Activated T-cell treated with anti-CD3 and anti-CD28 coated beads, Interleukin-2, amount 50 U/mL, for 72 hours (primary cell): ENCODE measurements around the gene NOP14. TPM values are rescaled to one million over a fixed set of nuclear protein-coding genes. Genes with fewer than 3 reads are reported as not detected.
"Not testable (repeated sequence)": the region's sequence is repeated elsewhere in the genome, so short reads cannot be mapped to it uniquely, and the experiment has no call there.

Source experiments
- ATAC-seq, 2 donors: fragments of 150-1000 bp; cut with Tn5 transposase; replicated peaks in 1 of 2; 2 replicates each; pipeline ENCODE4 v1.10.0; 2021; ENCODE audit warnings: moderate library complexity in 2 of 2, mild to moderate bottlenecking in 1 of 2
- DNase-seq, 2 donors: peaks; one replicate each; pipeline ENCODE4 v3.0.0; 2021 to 2022; ENCODE audit warnings: mixed read lengths in 1 of 2
- H3K27ac Mint-ChIP-seq: one replicate; pipeline ENCODE4 v1.8.0; 2022; ENCODE audit warnings: mild to moderate bottlenecking, moderate library complexity, mixed read lengths
- H3K27me3 Mint-ChIP-seq: one replicate; pipeline ENCODE4 v1.8.0; 2022; ENCODE audit warnings: low read depth, mixed read lengths
- H3K36me3 Mint-ChIP-seq, 2 donors: one replicate each; pipeline ENCODE4 v1.8.0; 2022; ENCODE audit warnings: mixed read lengths in 2 of 2, mild to moderate bottlenecking in 1 of 2; ENCODE audit not compliant: insufficient read depth in 2 of 2
- H3K4me1 Mint-ChIP-seq: one replicate; pipeline ENCODE4 v1.8.0; 2022; ENCODE audit warnings: low read depth, mixed read lengths
- H3K4me3 Mint-ChIP-seq, 2 donors: one replicate each; pipeline ENCODE4 v1.8.0; 2022; ENCODE audit warnings: mild to moderate bottlenecking in 2 of 2, mixed read lengths in 2 of 2, moderate library complexity in 2 of 2
- H3K9me3 Mint-ChIP-seq, 2 donors: one replicate each; pipeline ENCODE4 v1.8.0; 2022; ENCODE audit warnings: mixed read lengths in 2 of 2
- total RNA-seq, 2 donors: library from RNA; stranded (reverse); gene quantifications; one replicate each; pipeline ENCODE4 v1.2.3, GENCODE V29; 2022

Gene NOP14
- total RNA-seq, 2 donors from 2014 or later = 72.0 to 75.8 TPM

DNA sequence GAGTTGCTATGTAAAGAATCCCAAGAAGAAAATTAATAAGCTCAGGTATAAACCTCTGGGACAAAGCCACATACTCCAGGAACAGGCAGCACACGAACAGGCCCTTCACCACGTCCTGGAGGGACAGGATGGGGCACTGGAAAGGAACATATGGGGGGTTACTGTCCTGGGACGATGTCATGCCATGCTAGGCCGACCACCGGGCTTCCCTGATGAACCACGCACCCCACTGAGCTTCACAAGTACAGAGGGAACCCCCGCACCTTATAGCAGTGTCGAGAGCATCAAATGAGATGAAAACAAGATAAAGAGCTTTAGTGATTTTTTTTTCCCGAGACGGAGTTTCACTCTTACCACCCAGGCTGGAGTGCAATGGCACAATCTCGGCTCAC, 19.1 kb downstream of the NOP14 start:
- DNase-seq = no peak
- Mint-ChIP-seq H3K27ac (peak overlapping the region; percentile 18), H3K9me3 (no peaks in the 10 kb centered on the region), H3K36me3 (peaks cover 26 to 38% of the 10 kb centered on the region in 2 donors), H3K4me3 (peak overlapping the region in 1 of 2 donors; percentile 4), H3K27me3 (no peaks in the 10 kb centered on the region), H3K4me1 (peaks cover 34% of the 10 kb centered on the region)
- no peak for ATAC-seq

DNA sequence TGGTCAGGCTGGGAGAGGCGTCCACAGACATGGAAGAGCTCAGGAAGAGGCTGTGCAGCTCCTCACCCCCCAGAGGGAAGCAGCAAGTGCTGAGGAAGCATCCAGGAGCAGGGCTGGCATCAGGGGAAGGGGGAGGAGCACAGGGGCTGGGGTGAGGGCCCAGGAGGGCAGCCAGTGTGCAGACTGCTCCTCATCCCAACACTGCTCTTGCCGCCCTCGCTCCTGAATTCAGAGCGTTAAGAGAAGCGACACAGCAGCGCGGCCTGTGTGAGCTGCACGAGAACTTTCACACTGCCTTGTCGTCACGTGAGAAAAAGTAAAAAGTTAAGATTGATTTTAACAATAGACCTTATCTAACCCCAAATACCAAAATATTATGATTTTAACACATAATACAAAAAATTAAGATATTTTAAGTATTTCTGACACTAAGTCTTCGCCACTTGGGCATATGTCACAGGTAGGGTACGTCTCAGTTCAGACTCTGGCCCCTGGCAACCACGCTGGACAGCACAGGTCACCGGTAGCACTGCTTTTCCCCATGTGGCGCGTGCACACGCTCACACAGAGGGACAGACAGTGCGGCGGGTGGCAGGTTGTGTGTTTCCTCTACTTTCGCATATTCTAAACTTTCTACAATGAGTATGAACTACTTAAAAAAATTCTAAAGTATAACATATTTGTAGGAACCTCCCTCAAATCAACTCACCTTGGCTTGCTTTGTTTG, 19.7 kb downstream of the NOP14 start:
- peak overlapping the region; percentile 18 for H3K27ac Mint-ChIP-seq
- no peak overlapping the region for H3K4me3 Mint-ChIP-seq
- H3K27me3 Mint-ChIP-seq = no peaks in the 10 kb centered on the region
- no peak for DNase-seq
- peaks cover 30 to 40% of the 10 kb centered on the region in 2 donors for H3K36me3 Mint-ChIP-seq
- H3K4me1 Mint-ChIP-seq = peaks cover 39% of the 10 kb centered on the region
- ATAC-seq = no peak
- H3K9me3 Mint-ChIP-seq = no peaks in the 10 kb centered on the region

DNA sequence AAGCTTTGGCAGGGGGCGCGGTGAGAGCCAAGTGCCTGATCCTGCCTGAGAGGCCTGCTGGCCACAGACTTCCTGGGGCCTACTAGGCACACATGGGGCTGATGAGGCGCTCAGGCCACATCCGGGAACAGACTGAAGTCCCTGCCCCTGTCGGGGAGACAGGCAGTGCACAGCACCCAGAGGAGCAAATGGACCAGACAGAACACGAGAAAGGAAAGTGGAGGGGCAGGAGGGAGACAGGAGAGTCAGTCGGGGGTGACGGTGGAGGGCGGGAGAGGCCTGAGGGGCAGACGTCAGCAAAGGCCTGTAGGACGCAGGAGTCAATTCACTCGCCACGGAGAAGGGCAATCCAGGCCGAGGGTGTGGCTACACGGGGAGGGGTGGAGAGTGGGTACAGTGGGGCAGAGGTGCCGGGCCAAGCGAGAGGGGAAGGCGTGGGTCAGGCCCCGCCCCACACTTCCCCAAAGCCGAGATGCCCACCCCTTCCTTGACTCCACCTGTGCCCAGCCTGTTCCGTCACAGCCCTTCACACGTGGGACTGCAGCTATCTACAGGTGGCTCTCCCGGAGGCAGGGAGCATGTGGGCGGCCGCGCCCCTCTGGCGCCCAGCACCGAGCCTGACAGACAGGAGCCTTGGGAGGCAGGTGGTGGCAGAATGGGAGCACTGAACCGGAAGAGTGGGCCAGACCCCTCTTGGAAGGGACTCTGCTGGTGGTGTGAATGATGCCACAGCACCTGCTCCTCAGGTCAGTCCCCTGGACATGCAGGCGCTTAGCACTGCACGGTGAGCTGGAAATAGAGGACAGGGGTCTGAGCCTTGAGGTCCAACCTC, 20.5 kb downstream of the NOP14 start:
- Mint-ChIP-seq H3K27me3 (no peaks in the 10 kb centered on the region), H3K4me1 (peaks cover 42% of the 10 kb centered on the region), H3K4me3 (peak overlapping the region; percentile 27 to 33), H3K27ac (peak overlapping the region; percentile 74), H3K36me3 (peaks cover 28 to 42% of the 10 kb centered on the region in 2 donors), H3K9me3 (no peaks in the 10 kb centered on the region)
- ATAC-seq (peak; percentile 20 to 58), DNase-seq (no peak)

DNA sequence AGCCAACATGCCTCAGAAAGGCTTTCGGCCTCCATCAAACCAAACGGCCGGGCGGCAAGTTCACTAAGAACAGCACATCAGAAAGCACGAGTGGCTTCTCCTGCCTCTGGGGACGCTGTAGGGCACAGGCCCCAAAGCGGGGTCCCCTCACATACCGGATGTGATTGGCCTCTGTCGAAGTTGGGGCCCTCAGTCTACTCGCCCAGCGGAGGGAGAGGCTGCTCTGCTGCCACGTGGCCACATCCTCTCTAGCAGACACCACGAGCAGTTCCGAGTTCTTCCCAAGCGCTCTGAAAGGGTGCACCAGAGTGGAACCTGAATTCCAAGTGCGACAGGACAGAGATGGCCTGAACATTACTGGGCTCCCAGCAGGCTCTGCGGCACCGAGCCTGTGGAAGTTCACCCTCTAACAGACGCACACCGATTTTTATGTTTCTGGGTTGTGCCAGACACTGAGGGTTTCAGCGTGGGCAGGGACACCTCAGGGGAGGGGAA, 21.1 kb downstream of the NOP14 start:
- ATAC-seq (peak in 1 of 2 donors; percentile 10), DNase-seq (no peak)
- H3K9me3 Mint-ChIP-seq = no peaks in the 10 kb centered on the region
- H3K27ac Mint-ChIP-seq = peak overlapping the region; percentile 74
- H3K4me1 Mint-ChIP-seq = peaks cover 49% of the 10 kb centered on the region
- peak overlapping the region; percentile 27 to 33 for H3K4me3 Mint-ChIP-seq
- H3K27me3 Mint-ChIP-seq = no peaks in the 10 kb centered on the region
- peaks cover 24 to 45% of the 10 kb centered on the region in 2 donors for H3K36me3 Mint-ChIP-seq

DNA sequence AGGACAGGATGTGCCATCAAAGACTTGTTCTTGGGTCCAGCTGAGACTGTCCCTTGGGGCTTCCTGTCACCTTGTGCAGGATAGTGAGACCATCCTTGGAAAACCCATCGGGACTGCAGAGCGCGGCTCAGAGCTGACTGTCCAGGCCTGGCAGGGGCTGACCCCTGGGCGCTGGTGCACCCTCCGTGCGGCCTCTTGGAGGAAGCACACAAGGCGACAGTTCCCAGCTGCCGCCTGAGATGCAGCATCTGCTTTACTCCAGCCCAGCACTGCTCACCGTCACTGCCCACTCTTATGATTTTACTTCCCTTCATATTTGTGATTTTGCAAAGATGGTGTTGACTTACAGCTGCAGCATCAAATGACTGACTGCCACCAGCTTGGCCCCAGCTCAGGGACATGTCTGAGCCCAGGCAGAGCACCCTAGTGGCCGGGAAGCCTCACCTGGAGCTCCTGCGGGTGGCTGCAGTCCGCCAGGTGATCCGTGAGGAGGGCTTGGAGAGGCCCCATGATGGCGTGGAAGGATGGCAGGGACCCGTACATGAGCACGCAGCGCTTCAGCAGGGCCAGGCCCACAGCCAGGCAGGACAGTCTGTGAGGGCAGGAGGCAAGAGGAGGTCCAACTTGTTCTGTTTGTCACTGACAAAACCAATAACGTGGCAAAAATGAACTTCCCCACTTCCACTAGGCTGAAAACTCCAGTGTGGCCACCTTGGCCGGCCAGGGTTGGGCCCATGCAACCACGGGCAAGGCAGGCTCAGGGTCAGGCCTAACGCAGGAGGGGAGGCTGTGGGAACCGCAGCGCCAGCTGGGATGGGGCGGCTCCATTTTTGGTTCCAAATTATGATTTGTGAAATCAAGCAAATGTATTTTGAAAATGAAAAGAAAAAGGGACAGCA, 21.8 kb downstream of the NOP14 start:
- H3K36me3 Mint-ChIP-seq = peaks cover 27 to 42% of the 10 kb centered on the region in 2 donors
- DNase-seq (no peak), ATAC-seq (no peak)
- no peaks in the 10 kb centered on the region for H3K27me3 Mint-ChIP-seq
- H3K27ac Mint-ChIP-seq = peak overlapping the region; percentile 52
- H3K9me3 Mint-ChIP-seq = no peaks in the 10 kb centered on the region
- no peak overlapping the region for H3K4me3 Mint-ChIP-seq
- H3K4me1 Mint-ChIP-seq = peaks cover 56% of the 10 kb centered on the region

DNA sequence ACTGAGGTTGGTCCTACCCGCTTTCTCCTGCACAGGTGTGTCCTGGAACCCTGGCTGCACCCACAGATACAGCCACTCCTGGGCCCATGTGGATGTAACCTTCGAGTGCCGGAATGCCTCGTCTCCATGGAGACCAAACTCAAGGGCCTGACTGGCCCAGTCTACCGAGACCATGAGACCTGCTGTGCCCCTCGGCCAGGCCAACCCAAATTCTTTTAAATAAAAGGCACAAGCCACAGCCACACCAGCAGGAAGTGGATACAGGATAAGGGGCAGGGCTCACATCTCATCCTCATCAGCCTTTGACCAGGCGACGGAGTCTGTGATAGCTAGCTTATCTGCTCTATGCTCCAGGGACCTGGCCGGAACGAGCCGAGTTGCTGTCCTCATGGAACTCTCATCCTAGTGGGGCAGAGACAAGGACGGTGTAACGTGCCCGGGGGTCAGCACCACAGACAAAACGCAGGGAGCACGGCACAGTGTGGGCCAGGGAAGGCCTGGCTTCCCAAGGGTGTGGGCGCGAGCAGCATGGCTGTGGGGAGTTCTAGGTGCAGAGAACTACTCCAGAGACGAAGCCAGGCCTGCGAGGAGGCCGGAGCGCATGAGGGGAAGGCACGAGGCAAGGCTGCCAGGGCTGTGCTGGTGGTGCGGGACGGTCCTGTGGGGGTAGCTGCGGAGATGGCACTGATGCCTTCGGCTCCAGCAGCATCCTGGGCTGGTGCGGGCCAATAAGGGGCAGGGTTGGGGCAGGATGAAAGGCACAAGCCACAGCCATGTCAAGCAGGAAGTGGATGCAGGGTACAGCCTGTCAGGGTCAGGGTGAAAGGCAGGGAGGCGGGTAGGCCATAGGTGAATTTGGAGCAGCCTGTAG, 22.7 kb downstream of the NOP14 start:
- Mint-ChIP-seq H3K27ac (peak overlapping the region; percentile 52), H3K4me3 (no peak overlapping the region), H3K36me3 (peaks cover 24 to 37% of the 10 kb centered on the region in 2 donors), H3K27me3 (no peaks in the 10 kb centered on the region), H3K9me3 (no peaks in the 10 kb centered on the region), H3K4me1 (peaks cover 64% of the 10 kb centered on the region)
- ATAC-seq = no peak
- no peak for DNase-seq

DNA sequence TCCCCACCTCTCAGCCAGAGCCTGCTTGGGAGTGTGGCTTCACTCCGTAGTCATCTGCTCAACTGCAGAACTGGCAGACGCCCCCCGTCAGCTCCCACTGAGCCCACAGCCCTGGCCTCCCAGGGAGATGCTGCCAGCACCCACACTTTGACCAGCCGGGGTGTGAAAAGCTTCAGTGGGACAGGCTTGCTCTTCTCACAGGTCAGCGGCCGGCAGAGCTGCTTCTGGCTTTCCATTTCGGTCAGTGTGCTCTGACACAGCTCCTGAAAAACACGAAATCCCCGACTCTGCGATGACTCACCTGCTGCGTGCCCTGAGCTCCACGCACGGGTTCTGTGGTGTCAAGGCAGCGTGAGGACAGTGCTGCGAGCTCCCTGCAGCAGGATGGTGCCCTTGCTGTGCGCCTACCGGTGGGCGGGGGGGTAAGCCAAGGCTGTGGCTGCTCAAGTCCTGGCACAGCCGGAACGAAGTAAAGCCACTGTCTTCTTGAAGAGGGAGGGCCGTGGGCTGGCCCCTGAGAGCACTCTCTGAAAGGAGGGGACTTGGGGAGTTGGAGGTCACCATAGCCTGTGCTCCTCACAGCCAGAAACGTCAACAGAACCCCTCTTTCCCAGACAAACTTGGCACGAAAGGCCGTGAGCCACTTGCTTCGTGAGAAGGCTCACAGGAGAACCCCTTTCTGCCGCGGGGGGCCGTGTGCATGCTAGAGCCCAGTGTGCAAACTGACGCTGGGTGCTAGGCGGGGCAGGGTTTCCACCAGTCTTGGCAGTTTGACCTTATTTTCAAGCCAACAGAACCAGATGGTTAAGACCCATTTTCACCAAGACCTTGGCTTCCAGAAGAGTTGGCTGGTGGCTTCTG, 23.6 kb downstream of the NOP14 start:
- Mint-ChIP-seq H3K27ac (peak overlapping the region; percentile 92), H3K27me3 (no peaks in the 10 kb centered on the region), H3K4me3 (peak overlapping the region; percentile 35 to 42), H3K4me1 (peaks cover 55% of the 10 kb centered on the region), H3K36me3 (peaks cover 24 to 34% of the 10 kb centered on the region in 2 donors), H3K9me3 (no peaks in the 10 kb centered on the region)
- ATAC-seq (no peak), DNase-seq (peak; percentile 38 to 43)

DNA sequence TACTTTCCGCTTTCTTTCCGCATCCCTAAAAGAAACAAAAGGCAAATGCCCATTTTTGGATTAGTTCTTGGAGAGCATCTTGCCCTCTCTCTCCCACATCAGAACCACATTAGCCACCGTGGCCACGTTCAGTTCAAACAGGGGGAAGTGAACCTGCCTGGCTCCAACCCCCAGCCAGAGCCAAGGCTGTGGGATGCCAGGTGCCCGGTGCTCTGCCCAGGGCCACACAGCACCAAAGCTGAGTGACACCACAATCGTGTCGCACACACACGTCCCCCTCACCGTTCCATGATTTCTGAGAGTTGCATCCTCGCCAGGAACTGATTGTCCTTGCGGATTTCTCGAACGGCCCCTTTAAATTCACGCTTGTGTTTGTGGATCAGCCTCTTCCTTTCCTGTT, 24.3 kb downstream of the NOP14 start:
- H3K9me3 Mint-ChIP-seq = no peaks in the 10 kb centered on the region
- peaks cover 48% of the 10 kb centered on the region for H3K4me1 Mint-ChIP-seq
- H3K36me3 Mint-ChIP-seq = peaks cover 21 to 33% of the 10 kb centered on the region in 2 donors

DNA sequence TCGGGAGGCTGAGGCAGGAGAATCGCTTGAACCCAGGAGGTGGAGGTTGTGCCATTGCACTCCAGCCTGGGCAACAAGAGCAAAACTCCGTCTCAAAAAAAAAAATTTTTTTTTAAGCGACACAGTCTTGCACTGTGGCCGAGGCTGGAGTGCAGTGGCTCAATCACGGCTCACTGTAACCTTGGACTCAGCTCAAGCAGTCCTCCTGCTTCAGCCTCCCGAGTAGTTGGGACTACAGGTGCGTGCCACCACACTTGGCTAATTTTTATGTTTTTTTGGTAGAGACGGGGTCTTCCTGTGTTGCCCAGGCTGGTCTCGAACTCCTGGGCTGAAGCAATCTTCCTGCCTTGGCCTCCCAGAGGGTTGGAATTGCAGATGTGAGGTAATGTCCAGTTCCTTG, 24.8 kb downstream of the NOP14 start:
- H3K9me3 Mint-ChIP-seq, H3K4me3 Mint-ChIP-seq, H3K27me3 Mint-ChIP-seq, ATAC-seq, DNase-seq: not testable (repeated sequence)
- peaks cover 20 to 33% of the 10 kb centered on the region in 2 donors for H3K36me3 Mint-ChIP-seq
- peaks cover 48% of the 10 kb centered on the region for H3K4me1 Mint-ChIP-seq
- peak overlapping the region; percentile 92 for H3K27ac Mint-ChIP-seq

More for the DNA sequence above, 24.3 kb downstream of the NOP14 start:
- DNase-seq (no peak), ATAC-seq (no peak)
- Mint-ChIP-seq H3K4me3 (peak overlapping the region; percentile 35 to 42), H3K27ac (peak overlapping the region; percentile 92), H3K27me3 (no peaks in the 10 kb centered on the region)

DNA sequence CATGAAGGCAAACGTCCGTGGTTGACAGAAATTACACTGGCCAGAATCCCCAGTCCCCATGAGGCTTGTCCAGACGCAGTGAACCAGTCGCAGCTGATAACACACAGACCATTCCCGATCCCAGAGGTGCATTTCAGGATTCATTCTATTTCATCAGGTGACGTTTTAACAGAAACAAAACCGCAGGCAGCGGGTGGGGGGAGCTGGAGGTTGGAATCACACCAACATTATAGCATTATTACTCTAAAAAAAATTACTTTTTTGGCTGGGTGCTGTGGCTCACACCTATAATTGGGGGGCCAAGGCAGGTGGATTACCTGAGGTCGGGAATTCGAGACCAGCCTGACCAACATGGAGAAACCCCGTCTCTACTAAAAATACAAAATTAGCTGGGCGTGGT, 25.2 kb downstream of the NOP14 start:
- H3K27ac Mint-ChIP-seq = no peak overlapping the region
- DNase-seq (no peak), ATAC-seq (no peak)
- H3K27me3 Mint-ChIP-seq = no peaks in the 10 kb centered on the region
- peaks cover 52% of the 10 kb centered on the region for H3K4me1 Mint-ChIP-seq
- peaks cover 23 to 35% of the 10 kb centered on the region in 2 donors for H3K36me3 Mint-ChIP-seq
- no peaks in the 10 kb centered on the region for H3K9me3 Mint-ChIP-seq
- peak overlapping the region in 1 of 2 donors; percentile 71 for H3K4me3 Mint-ChIP-seq

DNA sequence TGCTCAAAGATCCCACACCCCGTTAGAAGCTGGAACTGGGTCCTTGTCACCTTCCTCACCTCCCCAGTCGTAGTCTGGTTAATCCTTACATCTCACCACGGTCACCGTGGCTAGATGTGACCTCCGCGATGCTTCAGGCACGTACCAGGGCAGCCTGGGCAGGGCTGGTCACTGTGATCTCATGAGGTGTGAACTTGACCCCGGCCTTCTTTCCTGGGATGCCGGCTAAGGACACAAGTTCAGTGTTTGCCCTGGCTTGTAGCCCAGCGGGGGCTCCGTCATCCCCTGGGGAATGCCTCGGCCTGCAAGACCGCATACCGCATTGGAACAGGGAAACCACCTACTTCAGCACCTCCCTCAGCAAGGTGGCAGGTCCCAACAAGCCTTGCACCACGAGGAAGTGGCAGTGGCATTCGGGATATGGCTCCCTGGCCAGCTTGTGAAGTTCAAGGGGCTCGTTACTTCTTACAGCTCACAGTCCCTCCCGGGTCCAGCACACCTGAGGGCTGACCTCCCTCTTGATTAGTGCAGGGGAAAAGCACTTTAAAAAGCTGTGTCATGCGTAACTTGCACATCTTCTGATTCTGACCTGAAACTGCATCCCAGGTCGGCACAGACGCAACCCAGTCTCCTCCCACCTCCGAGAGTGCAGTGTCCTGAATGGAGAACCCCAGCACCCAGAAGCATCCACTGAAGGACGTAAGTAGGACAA, 25.9 kb downstream of the NOP14 start:
- Mint-ChIP-seq H3K4me3 (peak overlapping the region; percentile 71 to 89), H3K36me3 (peaks cover 24 to 33% of the 10 kb centered on the region in 2 donors), H3K4me1 (peaks cover 53% of the 10 kb centered on the region), H3K9me3 (no peaks in the 10 kb centered on the region), H3K27me3 (no peaks in the 10 kb centered on the region), H3K27ac (peak overlapping the region; percentile 79)
- ATAC-seq (no peak), DNase-seq (peak in 1 of 2 donors; percentile 54)
